ENCODE measurements around the gene GRIP2.

Gene GRIP2

DNA sequence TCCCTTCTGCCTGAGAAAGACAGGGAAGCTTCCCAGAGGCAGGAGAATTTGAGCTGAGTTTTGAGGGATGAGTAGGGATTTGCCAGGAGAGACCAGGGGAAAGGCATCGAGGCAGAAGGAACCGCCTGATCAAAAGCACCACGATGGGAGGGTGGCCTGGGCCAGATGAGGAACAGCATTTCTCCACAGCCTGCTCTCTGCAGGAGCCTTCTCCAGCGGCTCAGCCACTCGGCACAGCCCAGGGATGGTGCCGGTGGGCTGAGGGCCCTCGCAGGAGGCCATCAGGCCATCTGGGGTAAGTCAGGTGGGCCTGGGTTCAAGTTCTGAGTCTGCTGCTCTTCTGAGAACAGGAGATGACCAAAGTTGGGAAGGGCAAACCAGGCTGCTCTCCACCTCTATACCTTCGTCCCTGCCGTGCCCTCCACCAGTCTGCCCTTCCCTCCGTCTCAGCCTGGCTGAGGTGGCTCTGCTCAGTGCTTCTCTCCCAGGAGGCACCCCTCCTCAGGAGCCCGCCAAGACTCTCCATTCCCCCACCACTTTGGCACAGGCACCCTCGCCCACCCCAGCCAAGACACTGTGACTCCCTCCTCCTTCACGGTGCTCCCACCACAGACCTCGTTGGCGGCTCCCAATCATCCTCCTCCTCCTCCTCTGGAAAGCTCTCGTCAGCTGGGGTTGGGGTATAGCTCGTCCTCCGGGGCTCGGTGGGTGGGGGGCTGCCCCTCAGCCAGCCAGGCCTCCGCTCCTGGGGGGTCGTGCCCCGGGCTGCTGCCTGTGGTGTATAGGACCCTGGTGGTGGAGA is 34.9 kb downstream of the GRIP2 start:
- DNase-seq = no peak

DNA sequence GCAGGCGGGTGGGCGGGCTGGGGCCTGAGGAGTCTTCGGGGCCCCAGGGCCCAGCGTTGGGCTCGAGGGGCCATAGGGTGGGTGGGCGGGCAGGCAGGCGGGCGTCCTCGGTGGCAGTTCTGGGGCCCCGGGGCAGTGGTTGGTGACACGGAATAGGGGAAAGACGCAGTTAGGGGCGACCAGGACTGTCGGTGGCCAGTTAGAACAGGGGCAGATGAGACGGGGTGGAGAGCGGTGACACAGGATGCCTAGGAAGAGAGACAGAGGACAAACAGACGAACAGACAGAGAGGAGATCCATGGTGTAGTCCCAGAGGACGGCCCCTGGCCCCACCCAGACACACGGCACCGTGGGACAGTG is 36.5 kb downstream of the GRIP2 start:
- no peak for DNase-seq

DNA sequence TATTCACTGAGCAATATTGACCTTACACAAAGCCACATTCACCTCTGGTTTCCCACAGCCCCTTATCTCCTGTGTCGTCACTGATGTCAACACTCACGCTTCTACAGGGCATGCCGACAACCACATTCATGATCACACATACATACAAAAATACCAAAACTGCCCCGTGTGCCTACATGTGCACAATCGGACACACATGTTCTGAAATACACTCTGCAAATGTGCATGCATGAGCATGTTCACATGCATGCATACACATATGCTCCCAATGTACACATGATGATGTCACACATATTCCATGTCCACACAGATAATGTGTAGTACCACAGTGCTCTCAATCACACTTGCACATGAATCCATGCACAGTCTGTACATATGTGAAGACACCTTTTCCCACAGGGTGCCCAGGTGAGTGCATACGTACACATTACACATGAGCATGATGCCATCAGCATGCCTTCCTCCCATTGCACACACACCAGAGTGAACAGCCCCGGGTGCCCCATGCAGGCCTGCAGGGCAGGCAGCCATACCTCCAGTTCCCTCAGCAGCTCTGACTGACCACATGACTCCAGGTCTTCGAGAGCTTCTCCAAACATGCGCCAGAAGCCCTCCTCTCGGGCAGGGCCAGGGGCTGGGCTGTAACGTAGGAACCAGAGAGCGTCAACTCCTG is 37.0 kb downstream of the GRIP2 start:
- DNase-seq = no peak

DNA sequence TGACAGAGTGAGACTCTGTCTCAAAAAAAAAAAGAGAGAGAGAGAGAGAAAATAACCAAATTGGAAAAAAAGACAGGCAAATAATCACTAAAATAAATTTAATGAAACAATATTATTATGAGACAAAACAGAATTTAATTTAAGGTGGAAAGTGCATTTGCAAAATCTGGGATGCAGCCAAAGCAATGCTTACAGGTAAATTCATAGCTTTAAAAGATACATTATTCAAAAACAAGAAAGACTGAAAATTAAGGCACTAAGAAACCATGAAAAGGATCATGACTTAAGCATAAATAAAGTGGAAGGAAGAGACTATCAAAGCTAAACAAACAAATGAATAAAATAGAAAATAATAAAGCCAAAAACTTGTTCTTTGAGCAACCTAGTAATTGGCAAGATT is 37.7 kb downstream of the GRIP2 start:
- DNase-seq = no peak

DNA sequence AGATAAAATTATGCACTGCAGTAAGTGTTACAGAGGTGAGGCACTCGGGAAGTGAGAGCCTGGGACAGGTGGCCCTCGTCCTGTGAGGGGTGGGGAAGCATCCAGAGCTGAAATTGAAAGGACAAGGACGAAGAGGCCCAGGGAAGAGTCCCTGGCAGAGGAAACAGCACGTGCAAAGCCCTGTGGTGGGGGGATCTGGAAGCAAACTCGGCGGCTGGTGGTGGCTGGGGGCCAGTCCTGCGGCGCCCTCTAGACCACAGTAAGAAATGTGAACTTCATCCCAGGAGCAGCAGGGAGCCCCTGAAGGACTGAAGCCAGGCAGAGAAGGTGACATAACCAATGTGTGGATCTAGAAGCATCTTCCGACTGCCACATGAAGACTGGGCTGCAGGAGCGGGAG is 42.8 kb downstream of the GRIP2 start:
- no peak for DNase-seq

DNA sequence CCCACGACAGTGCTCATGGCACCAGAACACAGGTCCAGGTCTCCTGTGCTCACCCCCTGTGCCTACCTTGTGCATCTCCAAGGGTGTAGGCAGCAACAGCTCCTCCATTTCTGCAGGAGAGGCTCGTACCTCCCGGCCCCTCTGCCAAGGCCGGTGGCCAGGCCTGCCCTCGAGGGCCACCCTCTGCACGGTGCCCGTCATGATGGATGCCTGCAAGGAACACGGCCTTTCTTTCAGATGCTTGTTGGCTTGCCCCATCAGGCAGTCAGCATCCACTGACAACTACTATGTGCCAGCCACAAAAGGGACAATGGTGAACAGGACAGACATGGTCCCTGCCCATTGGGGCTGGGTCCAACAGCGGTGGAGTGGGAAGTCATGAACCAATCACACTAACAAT is 43.8 kb downstream of the GRIP2 start:
- DNase-seq = no peak

DNA sequence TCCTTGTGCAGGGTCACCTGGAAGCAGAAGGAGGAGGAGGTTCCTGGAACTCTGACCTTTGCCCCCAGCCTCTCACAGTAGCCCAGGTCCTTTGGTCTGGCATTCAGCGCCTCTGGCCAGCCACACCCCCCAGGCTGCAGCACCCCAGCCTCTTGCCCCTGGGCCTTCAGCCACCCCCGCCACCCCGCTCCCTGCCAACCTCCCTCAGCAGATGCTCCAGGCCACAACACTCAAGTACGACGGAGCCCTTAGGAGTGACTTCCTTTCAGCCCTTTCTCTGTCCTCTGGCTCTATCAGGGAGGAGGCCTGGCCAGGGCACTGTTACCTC is 45.2 kb downstream of the GRIP2 start:
- no peak for DNase-seq

DNA sequence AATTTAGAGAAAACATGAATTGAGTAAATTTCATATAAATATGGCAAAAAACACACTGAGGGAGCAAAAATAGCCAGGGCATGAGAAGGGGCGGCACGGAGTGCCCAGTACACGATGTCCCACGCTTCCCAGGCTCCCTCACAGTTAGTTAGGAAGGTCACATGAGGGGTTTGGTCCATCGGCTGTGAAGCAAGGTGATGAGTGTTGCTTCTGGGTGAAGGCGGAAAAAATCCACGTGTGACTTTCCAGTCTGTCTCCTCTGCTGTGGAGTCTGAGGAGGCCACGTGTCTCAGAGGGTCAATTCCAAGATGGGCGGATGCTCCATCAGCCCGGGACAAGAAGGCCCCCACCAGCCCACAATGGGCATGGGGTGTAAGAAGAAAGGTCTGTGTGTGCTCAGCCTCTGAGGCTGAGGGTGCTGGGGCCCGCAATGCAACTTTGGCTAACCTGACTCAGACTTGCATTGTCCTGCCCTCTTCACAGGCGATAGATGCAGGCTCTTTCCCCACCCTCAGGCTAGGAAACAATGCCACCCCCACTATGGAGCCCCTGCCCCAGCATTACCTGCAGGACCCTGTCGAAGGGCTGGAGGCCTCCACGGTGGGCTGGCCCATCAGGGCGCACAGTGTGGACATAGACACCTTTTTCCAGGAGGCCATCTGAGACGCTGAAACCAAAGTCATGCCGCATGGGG is 45.7 kb downstream of the GRIP2 start:
- DNase-seq = no peak

DNA sequence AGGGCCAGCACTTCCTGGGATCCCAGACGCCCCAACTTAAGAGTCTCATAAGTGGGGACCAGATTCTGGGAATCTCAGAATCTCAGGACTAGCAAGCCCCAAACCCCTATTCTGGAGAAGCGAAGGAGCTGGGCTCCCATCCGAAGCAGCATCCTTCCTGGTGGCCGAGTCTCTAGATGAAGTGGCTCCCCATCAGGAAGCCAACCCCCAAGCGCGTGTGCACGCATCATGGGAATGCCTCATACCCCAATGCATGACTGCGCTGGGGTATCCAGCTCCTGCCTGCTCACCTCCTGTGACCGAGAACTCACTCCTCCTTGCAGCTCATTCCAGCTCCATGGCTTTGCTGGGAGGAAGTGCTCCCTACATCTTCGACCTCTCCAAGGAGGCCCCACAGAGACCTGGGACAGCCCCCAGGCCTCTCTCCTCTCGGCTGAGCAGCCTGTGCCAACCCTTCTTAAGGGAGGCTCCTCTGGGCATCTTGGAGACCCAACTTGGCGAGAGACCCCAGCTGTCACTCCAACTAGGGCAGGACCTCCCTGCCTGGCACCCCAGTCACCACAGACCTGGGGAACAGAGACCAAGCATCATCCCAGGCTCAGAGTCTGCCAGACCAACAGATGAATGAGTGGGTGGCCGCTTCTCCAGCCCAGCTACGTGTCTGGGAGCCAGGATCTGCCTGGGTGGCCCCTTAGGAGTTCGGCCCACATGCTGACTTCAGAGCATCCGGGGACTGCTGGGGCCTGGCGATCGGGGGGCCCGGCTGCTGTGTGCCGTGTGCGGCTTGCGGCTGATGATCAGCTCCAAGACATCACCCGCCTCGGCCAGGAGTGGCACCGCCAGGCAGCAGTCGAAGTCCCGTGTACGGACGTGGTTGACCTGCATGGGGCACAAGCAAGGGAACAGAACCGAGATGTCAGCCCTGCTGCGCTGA is 46.9 kb downstream of the GRIP2 start:
- no peak for DNase-seq

DNA sequence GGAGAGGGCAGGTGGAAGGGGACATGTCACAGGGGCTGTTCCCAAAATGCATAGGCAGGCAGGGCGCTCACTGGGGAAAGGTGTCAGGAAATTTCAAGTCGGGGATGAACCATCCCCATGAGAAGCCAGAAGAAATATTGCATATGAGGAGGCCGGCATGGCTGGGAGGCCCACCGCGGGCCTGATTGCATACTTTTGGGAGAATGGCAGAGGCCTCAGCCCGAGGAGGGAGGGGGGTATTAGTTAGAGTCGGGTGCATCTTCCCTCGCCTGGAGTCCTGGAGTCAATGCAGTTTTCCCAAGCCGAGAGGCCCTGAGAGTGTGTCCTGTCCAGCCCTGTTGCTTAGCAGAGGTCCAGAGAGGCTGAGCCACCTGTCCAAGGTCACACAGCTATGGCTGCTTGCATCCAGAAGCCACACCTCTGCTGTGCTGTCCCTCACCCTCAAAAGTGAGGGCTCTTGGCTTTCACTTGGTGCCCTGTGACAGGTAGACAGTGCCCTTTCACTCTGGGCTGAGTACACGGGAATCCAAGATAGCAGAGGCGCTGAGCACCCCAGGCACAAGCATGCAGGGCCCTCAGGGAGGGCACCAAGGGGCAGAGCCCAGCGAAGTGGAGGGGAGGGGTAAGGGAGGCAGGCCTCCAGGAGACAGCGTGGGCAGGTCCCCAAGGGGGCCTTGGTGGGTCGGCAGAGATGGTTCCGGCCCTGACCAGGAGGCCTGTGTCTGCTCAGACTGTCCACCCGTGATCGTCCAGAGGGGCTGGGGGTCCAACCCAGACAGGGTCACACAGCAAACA is 48.5 kb downstream of the GRIP2 start:
- no peak for DNase-seq

DNA sequence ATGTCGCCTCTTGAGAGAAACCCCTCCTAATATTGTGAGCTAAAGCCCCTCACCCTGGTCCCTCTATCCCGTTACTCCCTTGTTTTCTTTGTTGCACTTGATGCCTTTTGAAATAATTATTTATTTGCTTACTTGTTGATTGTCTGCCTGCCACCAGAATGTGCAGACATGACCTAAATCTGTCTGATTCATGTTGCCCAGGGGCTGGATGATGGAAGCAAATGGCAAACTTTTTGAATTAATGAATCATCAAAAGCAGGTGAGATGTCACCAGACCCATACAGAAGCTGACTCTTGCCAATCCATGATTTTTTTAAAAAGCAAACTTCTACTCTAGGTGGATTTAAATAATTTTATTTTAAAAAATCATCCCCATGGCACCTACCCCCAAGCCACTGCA is 49.3 kb downstream of the GRIP2 start:
- DNase-seq = no peak

DNA sequence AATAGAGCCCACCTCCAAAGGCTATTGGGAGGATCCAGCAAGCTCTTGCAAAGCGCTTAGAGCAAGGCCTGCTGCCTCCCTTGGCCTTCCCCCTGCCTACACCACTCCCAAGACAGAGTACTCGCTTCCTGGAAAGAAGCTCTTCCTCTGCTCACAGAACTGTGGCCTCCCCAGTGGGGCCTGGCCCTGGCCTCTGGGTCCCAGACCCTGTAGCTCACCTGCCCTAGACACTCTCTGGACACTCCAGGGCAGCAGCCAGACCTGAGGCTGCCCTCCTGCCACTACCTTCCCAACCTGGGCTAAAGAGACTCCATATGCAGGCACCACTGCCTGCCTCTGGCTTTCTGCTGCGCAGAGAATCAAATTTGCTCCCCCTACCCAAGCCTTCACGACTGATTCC is 49.9 kb downstream of the GRIP2 start:
- no peak for DNase-seq

DNA sequence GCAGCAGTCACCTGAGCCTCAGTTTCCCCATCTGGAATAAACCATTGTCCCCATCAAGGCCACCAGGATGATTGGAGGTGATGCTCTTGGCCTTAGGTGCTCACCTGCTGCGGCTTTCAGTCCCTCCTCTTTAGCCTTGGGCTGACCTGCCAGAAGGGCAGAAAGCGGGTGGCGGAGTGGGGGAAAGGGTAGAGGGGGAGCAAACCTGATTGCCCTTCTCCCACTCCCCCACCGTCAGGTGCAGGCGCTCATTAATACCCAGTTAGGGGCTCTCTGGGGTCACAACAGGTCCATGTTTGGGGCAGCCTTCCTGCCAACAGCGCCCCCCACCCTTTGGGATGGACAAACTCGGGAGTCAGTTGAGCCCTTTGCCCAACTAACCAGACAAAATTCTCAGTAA is 50.5 kb downstream of the GRIP2 start:
- DNase-seq = no peak

DNA sequence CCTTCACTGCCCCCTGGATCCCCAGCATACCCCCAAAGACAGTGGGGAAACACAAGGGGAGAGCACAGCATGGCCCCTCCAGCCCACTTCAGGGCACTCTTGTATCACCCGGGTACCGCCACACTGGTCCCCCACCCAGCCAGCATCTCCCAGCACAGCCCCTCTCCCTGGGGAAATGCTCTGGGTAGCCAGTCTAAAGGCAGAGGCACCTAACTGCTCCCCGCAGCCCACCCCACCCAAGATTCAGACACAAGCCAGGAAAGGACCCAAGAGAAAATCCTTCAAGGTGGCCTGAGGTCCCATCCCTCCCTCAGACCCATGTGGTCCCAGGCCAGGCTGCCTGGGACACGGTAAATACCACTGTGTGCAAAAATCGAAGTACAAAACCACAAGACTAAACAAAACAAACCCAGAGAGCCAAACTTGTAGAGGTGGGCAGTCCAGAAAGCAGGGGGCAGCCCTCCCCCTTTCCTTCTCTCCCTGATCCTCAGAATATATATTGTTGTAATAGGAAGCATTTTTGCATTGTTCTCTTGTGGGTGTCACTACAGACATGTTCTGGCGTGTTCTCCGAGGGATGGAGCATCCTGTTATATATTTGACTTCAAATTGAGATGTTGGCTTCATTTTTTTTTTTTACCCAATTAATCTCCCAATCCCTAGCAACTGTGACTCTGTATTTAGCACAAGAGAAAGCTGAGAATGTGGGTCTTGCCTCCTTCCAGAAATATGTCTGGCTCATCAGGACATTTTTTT is 51.7 kb downstream of the GRIP2 start:
- DNase-seq = no peak

DNA sequence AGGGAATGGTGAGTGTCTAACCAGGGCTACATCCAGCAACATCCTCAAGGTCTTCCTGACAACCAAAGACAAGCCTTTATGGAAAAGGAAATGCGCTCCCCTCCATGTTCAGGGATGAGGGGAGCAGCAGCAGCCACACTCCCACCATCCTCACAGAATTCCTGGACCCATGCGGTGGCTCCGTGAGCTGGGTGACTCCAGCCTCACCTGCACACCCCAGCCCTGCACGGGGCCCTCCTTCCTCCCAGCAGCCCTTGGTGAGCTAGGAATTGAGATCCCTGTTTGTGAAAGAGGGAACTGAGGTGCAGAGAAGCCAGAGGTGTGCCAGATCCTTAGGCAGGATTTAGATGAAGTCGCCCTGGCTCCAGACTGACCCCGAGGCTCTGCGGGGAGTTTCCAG is 52.3 kb downstream of the GRIP2 start:
- no peak for DNase-seq

DNA sequence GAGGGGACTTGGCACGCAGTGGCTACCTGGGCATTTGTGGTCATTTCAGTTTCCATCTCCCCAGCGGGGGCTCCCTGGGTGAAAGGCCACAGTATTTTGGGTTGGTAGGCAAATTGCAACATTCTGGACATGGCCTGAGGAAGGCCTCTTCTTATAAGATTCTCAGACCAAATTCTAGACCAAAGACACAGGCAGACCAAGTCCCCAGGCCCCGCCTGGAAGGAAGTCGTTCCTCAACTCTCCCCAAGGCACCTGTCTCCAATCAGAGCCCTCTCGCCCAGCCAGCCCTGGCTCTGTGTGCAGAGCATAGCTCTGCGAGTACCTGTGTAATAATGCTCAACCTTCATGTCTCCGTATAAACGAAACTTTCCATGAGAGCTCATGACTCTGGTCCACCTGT is 53.1 kb downstream of the GRIP2 start:
- DNase-seq = no peak

DNA sequence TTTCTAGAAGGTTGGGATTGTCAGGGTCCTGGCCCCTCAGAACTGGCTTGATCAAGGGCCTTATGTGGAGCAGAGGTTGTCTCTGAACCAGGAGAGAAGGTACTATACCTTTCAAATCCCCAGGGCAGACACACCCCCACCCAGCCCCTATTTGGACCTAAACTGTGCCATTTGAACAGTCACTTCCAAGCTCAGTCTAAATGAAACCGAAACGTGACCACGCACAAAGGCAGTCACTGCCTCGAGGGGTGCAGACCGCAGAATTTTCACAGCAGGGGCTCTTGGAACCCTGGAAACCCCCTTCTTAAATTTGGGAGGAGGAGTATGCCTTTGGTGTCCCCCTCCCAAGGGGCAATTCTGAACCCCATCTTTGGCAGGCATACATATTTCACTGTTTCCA is 53.7 kb downstream of the GRIP2 start:
- DNase-seq = no peak

DNA sequence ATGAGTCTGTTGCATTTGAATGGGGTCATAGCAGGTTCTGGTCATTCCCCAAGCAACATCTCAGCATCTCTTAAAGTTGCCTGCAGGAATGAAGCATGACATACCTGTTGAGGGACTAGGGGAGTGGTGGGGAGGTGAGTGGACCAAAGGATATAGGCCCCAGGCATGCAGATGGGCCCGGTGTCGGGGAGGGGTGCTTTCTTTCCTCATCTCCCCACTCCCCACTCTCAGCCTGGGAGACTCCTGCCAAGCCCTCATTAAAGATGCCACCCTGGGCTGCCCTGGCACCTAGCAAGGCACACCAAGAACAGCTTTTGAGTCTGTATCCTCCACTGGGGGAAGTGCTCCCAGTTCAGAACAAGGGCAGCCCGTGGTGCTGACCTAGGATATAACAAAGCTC is 54.2 kb downstream of the GRIP2 start:
- DNase-seq = no peak

DNA sequence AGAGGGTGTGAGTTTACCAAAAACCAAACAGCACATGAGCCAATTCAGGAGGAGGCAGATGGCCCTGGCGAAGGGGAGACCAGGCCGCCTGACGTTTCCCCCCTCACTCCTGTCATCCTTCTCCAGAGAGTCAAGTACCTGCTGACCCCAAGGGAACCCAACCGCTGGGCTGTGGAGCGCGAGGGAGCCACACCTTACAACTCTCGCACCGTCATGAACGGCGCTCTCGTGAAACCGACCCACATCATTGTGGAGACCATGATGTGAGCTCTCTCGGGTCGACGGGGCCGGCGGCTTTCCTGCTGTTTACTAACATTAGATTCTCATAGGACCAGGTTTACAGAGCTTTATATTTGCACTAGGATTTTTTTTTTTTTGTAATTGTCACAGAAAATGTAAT is 55.4 kb downstream of the GRIP2 start:
- no peak for DNase-seq

DNA sequence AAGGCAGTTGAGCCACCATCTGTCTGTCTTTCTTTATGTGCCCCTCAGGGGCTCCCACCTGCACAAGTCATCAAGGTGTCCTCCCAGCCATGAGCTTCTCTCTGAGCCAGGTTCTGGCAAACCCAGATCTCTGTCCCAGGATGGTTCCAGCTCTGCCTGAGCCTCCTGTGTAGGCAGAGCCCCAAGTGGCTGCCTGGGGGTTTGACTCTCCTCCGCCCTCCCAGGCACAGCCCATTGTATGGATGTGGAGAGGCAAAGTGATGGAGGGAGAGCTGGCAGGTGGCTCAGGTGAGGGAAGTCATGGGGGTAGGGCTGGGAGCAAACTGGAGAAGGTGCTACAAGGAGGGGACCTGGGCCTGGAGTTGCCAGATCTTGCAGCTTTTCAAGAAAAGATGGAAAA is 56.9 kb downstream of the GRIP2 start:
- DNase-seq = no peak

DNA sequence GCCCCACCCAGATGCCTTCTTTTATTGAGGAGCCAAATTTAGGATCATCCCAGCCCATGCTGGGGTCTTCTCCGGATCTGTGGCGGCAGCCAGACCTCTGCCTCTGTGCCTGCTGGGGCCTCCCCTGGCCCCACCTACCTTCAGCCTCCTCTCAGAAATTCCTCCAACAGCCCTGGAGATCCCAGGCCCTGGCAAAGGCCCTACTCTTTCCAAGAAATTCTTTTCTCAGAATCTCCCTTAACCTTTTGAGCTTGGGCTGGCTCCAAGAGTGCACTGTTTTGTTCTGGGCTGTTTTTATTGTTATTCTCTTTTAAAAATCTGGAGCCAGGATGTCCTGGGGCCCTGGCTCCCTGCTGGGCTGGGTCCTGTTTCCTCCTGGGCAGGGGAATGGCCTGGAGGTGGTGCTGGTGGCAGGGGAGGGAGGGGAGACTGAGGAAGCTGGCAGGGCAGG is 57.8 kb downstream of the GRIP2 start:
- DNase-seq = no peak

DNA sequence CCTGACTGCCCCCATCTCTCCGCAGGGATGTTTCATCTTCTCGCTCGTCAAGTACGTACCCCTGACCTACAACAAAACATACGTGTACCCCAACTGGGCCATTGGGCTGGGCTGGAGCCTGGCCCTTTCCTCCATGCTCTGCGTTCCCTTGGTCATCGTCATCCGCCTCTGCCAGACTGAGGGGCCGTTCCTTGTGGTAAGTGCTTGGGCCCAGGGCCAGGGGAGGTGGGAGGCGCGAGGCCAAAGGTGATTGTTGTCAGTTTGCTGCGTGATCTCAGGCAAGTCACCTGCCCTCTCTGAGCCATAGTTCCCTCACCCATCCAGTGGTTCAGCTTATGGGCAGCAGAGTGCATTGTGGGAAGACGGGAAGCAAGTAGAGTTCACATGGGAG is 58.5 kb downstream of the GRIP2 start:
- DNase-seq = no peak
